GM23248 (cell line): ENCODE measurements around the gene OTOP3.

Experiments
- EZH2 ChIP-seq: fragments of 200-600 bp; sonication (generic); IDR thresholded peaks from 2 replicates; pipeline ENCODE4 v1.6.1; 2018; ENCODE audit warnings: antibody characterized with exemption, mild to moderate bottlenecking; ENCODE audit not compliant: insufficient read depth, poor library complexity, severe bottlenecking
- EZH2phosphoT487 ChIP-seq: fragments of 200-600 bp; sonication (generic); IDR thresholded peaks from 2 replicates; pipeline ENCODE4 v1.6.1; 2018; ENCODE audit warnings: antibody characterized with exemption, moderate library complexity, mild to moderate bottlenecking, low read depth; ENCODE audit not compliant: insufficient read depth

DNA sequence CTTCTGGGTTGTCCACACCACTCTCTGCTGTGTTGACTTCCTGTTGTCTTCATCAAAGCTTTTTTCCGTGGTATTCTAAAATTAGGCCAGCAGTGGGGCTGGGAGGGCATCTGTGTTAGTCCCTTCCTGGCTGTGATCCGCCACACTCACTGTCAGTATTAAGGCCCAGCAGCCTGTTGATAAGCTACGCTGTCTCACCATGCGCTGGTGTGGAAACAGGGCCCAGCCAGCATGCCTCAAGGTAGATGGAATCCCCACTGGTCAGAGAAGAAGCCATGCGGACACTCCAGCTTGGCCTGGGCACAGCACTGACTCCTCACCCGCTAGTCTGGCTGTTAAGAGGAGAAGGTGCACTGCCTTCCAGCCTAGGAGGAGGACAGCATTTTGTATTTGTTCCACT is 63.1 kb downstream of the OTOP3 start:
- TF ChIP-seq EZH2 (no peak), EZH2phosphoT487 (no peak)
